Activated CD4-positive, alpha-beta T cell treated with anti-CD3 and anti-CD28 coated beads, Interleukin-2, amount 10 ng/mL, durations not matched to agents 24 days and 14 days (primary cell): Measurements from ENCODE around the gene SLC36A4. TPM values are rescaled to one million over a fixed set of nuclear protein-coding genes. Genes with fewer than 3 reads are reported as not detected.
"Not testable (repeated sequence)": the region's sequence is repeated elsewhere in the genome, so short reads cannot be mapped to it uniquely, and the experiment has no call there.

Experiments
- DNase-seq: peaks from one replicate; pipeline ENCODE4 v3.0.0; 2022
- H3K27ac Mint-ChIP-seq: one replicate; pipeline ENCODE4 v1.8.0; 2022; ENCODE audit warnings: mild to moderate bottlenecking, mixed read lengths
- H3K27me3 Mint-ChIP-seq: one replicate; pipeline ENCODE4 v1.8.0; 2022; ENCODE audit warnings: mixed read lengths
- H3K36me3 Mint-ChIP-seq: one replicate; pipeline ENCODE4 v1.8.0; 2022; ENCODE audit warnings: low read depth, mild to moderate bottlenecking, mixed read lengths
- H3K4me1 Mint-ChIP-seq: one replicate; pipeline ENCODE4 v1.8.0; 2021; ENCODE audit warnings: mixed read lengths
- H3K4me3 Mint-ChIP-seq: one replicate; pipeline ENCODE4 v1.8.0; 2022; ENCODE audit warnings: mild to moderate bottlenecking, moderate library complexity, mixed read lengths
- H3K9me3 Mint-ChIP-seq: one replicate; pipeline ENCODE4 v1.8.0; 2021; ENCODE audit warnings: mixed read lengths
- intact Hi-C: fragments of 100-400 bp; cut with micrococcal nuclease; formaldehyde crosslinking; loops from one replicate; pipeline ENCODE4 v1.15.1; 2023
- total RNA-seq: library from RNA; stranded (reverse); gene quantifications from 2 replicates; pipeline ENCODE4 v1.2.3, GENCODE V29; 2022

SLC36A4 gene
- 14.7 and 16.1 TPM in 2 replicates for total RNA-seq

- peak within 1 kb of the TSS; percentile 86 for H3K4me3 Mint-ChIP-seq
- H3K36me3 Mint-ChIP-seq = no peaks in the 10 kb centered on the region
- H3K27me3 Mint-ChIP-seq = peaks cover 19% of the 10 kb centered on the region
- H3K4me1 Mint-ChIP-seq = peaks cover 13% of the 10 kb centered on the region
- H3K9me3 Mint-ChIP-seq = no peaks in the 10 kb centered on the region
- intact Hi-C loops = loop anchor here (2.0 to 10.0 kb wide), 5 partner anchors 233 to 937 kb away; partner anchors contain the start of genes C11orf54, CEP295, MTNR1B and SMCO4
- peak within 1 kb of the TSS; percentile 87 for H3K27ac Mint-ChIP-seq
- peak; percentile 96 for DNase-seq
Measured at GRCh38 chr11:93197380-93198214, at the start of gene SLC36A4. Gene SLC36A4, minus strand, starts transcription at chr11:93197991. Its CDS starts 159 bp downstream, at chr11:93197832.

GRCh38 chr11:93246790-93247189, 49.0 kb upstream of the SLC36A4 start:
- intact Hi-C loops, H3K36me3 Mint-ChIP-seq, H3K4me3 Mint-ChIP-seq, H3K9me3 Mint-ChIP-seq, H3K27me3 Mint-ChIP-seq, DNase-seq, H3K4me1 Mint-ChIP-seq, H3K27ac Mint-ChIP-seq: not testable (repeated sequence)

GRCh38 chr11:93244018-93244417, 46.2 kb upstream of the SLC36A4 start:
- Mint-ChIP-seq H3K27ac (no peak overlapping the region), H3K4me1 (no peaks in the 10 kb centered on the region), H3K9me3 (no peaks in the 10 kb centered on the region), H3K27me3 (peaks cover 8% of the 10 kb centered on the region), H3K36me3 (no peaks in the 10 kb centered on the region), H3K4me3 (no peak overlapping the region)
- intact Hi-C loops = no loop called here
- no peak for DNase-seq

- H3K27me3 Mint-ChIP-seq = peaks cover 33% of the 10 kb centered on the region
- H3K4me3 Mint-ChIP-seq = no peak overlapping the region
- intact Hi-C loops = no loop called here
- H3K36me3 Mint-ChIP-seq = no peaks in the 10 kb centered on the region
- no peaks in the 10 kb centered on the region for H3K4me1 Mint-ChIP-seq
- DNase-seq = no peak
- H3K9me3 Mint-ChIP-seq = no peaks in the 10 kb centered on the region
- H3K27ac Mint-ChIP-seq = no peak overlapping the region
Measured at GRCh38 chr11:93239966-93240365, 42.2 kb upstream of the SLC36A4 start.

GRCh38 chr11:93238956-93239355, 41.2 kb upstream of the SLC36A4 start:
- H3K27me3 Mint-ChIP-seq = peaks cover 33% of the 10 kb centered on the region
- no peak overlapping the region for H3K27ac Mint-ChIP-seq
- no peak overlapping the region for H3K4me3 Mint-ChIP-seq
- no peaks in the 10 kb centered on the region for H3K9me3 Mint-ChIP-seq
- H3K4me1 Mint-ChIP-seq = no peaks in the 10 kb centered on the region
- no peak for DNase-seq
- H3K36me3 Mint-ChIP-seq = no peaks in the 10 kb centered on the region
- intact Hi-C loops = no loop called here

- H3K27ac Mint-ChIP-seq = no peak overlapping the region
- no peaks in the 10 kb centered on the region for H3K4me1 Mint-ChIP-seq
- intact Hi-C loops = no loop called here
- no peak overlapping the region for H3K4me3 Mint-ChIP-seq
- no peaks in the 10 kb centered on the region for H3K9me3 Mint-ChIP-seq
- no peaks in the 10 kb centered on the region for H3K36me3 Mint-ChIP-seq
- H3K27me3 Mint-ChIP-seq = peaks cover 34% of the 10 kb centered on the region
- DNase-seq = peak; percentile 73
Measured at GRCh38 chr11:93236741-93237675, 39.2 kb upstream of the SLC36A4 start.

GRCh38 chr11:93234602-93235207, 36.9 kb upstream of the SLC36A4 start:
- intact Hi-C loops = loop anchor here (1.0 kb wide), 2 partner anchors 309 to 418 kb away; partner anchors contain the start of gene SMCO4
- peaks cover 30% of the 10 kb centered on the region for H3K27me3 Mint-ChIP-seq
- no peaks in the 10 kb centered on the region for H3K36me3 Mint-ChIP-seq
- DNase-seq = peak; percentile 92
- no peak overlapping the region for H3K27ac Mint-ChIP-seq
- H3K4me3 Mint-ChIP-seq = no peak overlapping the region
- H3K9me3 Mint-ChIP-seq = no peaks in the 10 kb centered on the region
- no peaks in the 10 kb centered on the region for H3K4me1 Mint-ChIP-seq

- no peak for DNase-seq
- no peak overlapping the region for H3K4me3 Mint-ChIP-seq
- H3K4me1 Mint-ChIP-seq = no peaks in the 10 kb centered on the region
- no peaks in the 10 kb centered on the region for H3K36me3 Mint-ChIP-seq
- H3K9me3 Mint-ChIP-seq = no peaks in the 10 kb centered on the region
- H3K27ac Mint-ChIP-seq = no peak overlapping the region
- H3K27me3 Mint-ChIP-seq = peaks cover 3% of the 10 kb centered on the region
- intact Hi-C loops = no loop called here
Measured at GRCh38 chr11:93229876-93230275, 32.1 kb upstream of the SLC36A4 start.

- no peak for DNase-seq
- H3K4me3 Mint-ChIP-seq = no peak overlapping the region
- H3K4me1 Mint-ChIP-seq = no peaks in the 10 kb centered on the region
- no peaks in the 10 kb centered on the region for H3K36me3 Mint-ChIP-seq
- H3K27me3 Mint-ChIP-seq = peaks cover 10% of the 10 kb centered on the region
- H3K27ac Mint-ChIP-seq = no peak overlapping the region
- intact Hi-C loops = loop anchor here (1.0 kb wide), 1 partner anchor 283 kb away; no protein-coding TSS in a partner anchor
- no peaks in the 10 kb centered on the region for H3K9me3 Mint-ChIP-seq
Measured at GRCh38 chr11:93225662-93226061, 27.9 kb upstream of the SLC36A4 start.

GRCh38 chr11:93221539-93221938, 23.7 kb upstream of the SLC36A4 start:
- DNase-seq = no peak
- Mint-ChIP-seq H3K36me3 (no peaks in the 10 kb centered on the region), H3K9me3 (no peaks in the 10 kb centered on the region), H3K27me3 (peaks cover 22% of the 10 kb centered on the region), H3K4me1 (no peaks in the 10 kb centered on the region), H3K4me3 (no peak overlapping the region), H3K27ac (no peak overlapping the region)
- intact Hi-C loops = no loop called here

- Mint-ChIP-seq H3K4me1 (no peaks in the 10 kb centered on the region), H3K9me3 (no peaks in the 10 kb centered on the region), H3K27me3 (peaks cover 22% of the 10 kb centered on the region), H3K4me3 (no peak overlapping the region), H3K36me3 (no peaks in the 10 kb centered on the region), H3K27ac (no peak overlapping the region)
- intact Hi-C loops = no loop called here
- DNase-seq = no peak
Measured at GRCh38 chr11:93220078-93220477, 22.3 kb upstream of the SLC36A4 start.

- H3K4me1 Mint-ChIP-seq = no peaks in the 10 kb centered on the region
- no peaks in the 10 kb centered on the region for H3K36me3 Mint-ChIP-seq
- no peaks in the 10 kb centered on the region for H3K9me3 Mint-ChIP-seq
- no peak overlapping the region for H3K27ac Mint-ChIP-seq
- intact Hi-C loops = no loop called here
- no peak overlapping the region for H3K4me3 Mint-ChIP-seq
- H3K27me3 Mint-ChIP-seq = peaks cover 22% of the 10 kb centered on the region
- no peak for DNase-seq
Measured at GRCh38 chr11:93219440-93219839, 21.6 kb upstream of the SLC36A4 start.

- Mint-ChIP-seq H3K27me3 (peaks cover 15% of the 10 kb centered on the region), H3K36me3 (no peaks in the 10 kb centered on the region), H3K9me3 (no peaks in the 10 kb centered on the region), H3K4me3 (no peak overlapping the region), H3K27ac (no peak overlapping the region), H3K4me1 (no peaks in the 10 kb centered on the region)
- DNase-seq = no peak
- intact Hi-C loops = no loop called here
Measured at GRCh38 chr11:93216511-93217101, 18.8 kb upstream of the SLC36A4 start.
